C4-2B (cell line): Measurements from ENCODE around the gene UTS2B.

Experiments used
- ZFX ChIP-seq: fragments of 450-650 bp; IDR thresholded peaks from 2 replicates; pipeline ENCODE4 v1.6.1; 2017
- TF ChIP-seq, protein P1 (sequence below): fragments of 450-650 bp; conservative IDR thresholded peaks from 2 replicates; pipeline ENCODE4 v1.5.1; 2017; ENCODE audit warnings: mild to moderate bottlenecking

DNA sequence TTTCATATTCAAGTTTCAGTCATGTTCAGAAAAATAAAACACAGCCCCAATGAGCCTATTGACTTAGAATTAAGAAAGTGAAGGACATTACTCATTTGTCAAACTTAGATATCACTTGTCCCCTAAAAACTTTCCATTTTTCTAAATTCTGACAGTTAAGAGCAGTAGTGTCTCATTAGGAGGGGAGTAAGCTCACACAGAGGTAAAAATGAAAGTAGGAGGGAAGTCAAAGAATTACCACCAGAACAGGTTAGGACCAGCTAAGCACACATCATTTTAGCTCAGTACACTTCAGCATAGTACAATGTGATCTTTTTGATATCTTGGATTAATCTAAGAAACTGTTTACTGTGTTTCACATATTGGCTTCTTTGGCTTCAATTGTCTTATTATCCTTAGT lies 67.0 kb downstream of the UTS2B start:
- TF ChIP-seq, protein P1, sequence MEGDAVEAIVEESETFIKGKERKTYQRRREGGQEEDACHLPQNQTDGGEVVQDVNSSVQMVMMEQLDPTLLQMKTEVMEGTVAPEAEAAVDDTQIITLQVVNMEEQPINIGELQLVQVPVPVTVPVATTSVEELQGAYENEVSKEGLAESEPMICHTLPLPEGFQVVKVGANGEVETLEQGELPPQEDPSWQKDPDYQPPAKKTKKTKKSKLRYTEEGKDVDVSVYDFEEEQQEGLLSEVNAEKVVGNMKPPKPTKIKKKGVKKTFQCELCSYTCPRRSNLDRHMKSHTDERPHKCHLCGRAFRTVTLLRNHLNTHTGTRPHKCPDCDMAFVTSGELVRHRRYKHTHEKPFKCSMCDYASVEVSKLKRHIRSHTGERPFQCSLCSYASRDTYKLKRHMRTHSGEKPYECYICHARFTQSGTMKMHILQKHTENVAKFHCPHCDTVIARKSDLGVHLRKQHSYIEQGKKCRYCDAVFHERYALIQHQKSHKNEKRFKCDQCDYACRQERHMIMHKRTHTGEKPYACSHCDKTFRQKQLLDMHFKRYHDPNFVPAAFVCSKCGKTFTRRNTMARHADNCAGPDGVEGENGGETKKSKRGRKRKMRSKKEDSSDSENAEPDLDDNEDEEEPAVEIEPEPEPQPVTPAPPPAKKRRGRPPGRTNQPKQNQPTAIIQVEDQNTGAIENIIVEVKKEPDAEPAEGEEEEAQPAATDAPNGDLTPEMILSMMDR, result no peak
- TF ChIP-seq ZFX, result no peak
